ENCODE data around the gene SGPP2. TPM values are rescaled to one million over a fixed set of nuclear protein-coding genes. Genes with fewer than 3 reads are reported as not detected.
"Not testable (repeated sequence)": the region's sequence is repeated elsewhere in the genome, so short reads cannot be mapped to it uniquely, and the experiment has no call there.

Gene SGPP2
- total RNA-seq, 1 donor from 2014 or later, result 1.2 TPM

DNA sequence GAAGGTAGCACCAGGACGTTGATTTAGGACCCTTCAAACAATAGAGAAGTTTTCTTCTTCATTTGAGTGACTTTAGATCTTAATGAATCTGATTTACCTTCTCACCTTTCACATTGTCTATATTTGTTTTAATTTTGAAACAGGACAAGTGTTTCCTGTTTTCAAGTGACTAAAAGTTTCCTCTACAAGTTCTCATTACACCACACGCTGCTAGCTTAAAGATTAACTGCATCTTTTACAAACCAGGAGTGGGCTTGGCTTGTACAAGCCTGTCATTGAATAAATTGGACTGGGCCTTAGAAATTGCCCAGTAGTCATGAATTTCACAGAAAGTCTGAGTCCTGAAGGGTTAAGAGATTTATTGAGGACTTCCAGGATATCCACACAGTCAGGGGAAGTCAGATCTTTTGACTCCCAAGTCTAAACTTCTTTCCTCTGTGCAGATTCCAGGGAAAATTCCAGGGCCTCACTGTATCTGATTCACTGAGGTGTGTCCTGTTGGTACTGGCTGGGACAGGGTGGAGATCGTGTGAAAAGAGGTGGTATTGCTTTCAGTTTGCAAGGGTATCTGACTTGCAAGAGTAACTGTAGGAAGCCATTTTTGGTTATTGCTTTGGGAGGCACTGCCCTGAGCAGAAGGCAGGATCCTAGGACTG is 3.4 kb downstream of the SGPP2 start:
- DNase-seq, result no peak

DNA sequence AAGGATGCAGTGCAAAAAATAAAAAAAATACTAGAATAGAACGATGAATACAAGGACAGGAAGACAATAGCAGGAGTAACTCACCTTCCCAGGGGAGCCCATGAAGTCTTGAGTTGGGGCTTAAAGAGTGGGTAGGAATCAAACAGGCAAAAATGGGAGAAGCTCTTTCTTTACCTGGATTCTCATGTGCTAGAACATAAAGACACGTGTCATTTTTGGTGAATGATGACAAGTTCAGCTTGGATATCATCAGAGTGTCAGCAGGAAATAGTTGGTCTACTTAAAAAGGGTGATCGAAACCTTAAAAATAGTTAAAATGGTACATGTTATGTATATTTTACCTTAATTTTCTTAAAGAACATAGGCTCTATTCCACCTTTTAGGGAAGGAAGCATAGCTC is 5.7 kb downstream of the SGPP2 start:
- DNase-seq, result no peak

DNA sequence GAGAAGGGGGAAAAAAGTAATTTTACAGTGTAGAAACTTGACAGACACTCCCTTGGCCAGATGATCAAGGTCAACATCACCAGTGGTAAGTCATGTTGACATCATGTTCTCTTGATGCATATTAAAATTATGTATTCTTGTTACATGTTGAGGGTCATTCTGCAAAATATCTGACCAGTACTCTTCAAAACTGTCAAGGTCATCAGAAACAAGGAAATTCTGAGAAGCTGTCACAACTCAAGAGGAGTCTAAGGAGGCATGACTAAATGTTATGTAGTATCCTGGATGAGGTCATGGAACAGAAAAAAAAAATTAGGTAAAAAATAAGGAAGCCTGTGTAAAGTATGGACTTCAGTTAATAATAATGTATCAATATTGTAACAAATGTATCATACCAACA is 6.3 kb downstream of the SGPP2 start:
- no peak for DNase-seq

DNA sequence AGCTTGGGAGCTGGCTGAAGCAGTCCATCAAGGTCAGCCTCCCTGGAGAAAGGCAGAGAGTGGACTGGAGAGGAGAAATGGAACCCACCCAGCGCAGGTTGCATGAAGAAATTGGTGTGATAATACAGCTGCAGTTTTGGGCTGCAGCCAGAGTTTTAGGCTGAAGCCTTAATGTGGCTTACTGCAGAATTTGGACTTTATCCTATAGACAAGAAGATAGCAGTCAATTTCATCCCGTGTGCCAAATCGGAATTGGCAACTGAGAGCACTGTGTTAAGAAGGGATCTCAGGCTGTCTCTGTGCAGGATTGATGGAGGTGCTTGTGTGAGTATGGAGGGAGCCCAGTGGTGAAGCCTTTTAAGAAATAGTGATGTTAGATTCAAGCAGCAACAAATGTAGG is 7.5 kb downstream of the SGPP2 start:
- DNase-seq, result no peak

DNA sequence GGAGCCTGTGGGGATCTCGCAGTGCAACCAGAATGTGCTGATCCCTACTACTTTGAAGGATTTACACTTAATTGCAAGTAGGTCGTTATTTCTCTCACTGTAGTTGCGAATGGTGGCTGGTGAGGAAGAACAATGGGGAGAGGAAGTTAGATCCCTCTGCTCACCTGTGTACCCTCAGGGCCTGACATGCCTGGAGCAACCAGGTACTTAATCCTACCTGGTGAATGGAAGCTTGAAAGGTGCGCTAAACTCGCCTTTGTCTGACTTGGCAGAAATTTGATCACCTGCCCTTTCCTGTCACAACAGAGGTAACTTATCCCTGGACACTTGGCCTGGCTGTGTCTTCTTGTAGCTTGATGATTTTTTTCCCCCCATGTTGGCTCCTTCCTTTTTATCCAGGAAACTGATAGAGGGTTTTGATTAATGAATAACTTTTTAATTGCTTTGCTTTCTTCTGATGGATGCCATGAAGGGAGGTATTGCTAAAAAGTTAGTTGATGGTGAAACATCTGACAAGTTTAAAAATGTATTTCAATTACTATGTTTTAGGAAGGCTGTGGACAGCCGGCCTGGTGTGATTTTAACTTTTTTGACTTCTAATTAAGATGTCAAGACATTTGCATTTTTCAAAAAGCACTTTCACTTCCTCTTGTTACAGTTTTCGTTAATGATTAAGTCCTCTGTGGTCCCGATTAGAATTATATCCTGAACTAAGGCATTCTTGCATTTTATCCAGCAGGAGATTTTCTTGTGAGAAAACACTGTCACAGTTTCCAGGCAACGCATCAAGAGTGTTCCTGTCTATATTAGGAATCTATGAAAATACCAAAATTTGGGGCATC is 9.2 kb downstream of the SGPP2 start:
- no peak for DNase-seq

DNA sequence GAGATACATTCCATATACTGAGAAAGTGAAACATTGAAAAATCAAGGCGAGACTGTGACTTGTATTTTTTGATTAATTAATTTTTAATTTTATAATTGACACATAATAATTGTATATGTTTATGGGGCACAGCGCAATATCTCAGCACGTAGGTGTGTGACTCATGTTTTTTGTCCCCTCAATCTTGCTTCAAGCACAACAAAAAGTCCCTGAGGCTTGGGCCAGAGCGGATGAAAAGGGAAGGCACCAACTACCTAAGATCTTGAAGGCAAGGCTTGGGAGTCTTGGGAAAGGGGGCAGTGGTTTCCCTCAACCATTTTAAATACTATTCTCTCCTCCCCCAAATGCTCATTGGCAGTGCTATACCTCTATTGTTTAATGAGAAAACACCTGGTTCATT is 9.9 kb downstream of the SGPP2 start:
- DNase-seq, result no peak

DNA sequence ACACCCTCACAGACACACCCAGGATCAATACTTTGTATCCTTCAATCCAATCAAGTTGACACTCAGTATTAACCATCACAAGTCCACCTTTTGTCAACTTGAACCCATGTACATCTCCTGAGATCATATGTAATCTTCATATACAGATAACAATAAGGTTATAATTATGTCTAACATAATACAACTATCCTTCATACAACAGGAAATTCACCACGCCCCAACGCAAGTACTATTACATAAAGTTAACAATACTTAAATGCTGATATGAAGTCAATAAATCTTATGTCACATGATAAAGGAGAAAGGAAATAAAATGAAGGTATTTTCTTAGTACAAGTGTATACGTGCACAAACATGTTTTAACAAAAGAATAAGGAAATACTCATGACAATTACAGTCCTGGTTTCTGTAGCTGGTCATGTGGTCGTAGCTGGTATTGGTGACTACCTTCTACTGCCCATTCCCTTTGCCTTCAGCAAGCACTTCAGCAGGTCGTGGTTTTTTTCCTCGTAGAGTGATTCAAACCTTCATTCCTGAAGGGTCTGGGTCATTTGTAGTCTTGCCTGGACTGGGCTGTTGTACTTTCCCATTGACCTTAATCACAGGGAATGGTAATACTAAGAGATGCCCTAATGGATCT is 11.2 kb downstream of the SGPP2 start:
- not testable (repeated sequence) for DNase-seq

DNA sequence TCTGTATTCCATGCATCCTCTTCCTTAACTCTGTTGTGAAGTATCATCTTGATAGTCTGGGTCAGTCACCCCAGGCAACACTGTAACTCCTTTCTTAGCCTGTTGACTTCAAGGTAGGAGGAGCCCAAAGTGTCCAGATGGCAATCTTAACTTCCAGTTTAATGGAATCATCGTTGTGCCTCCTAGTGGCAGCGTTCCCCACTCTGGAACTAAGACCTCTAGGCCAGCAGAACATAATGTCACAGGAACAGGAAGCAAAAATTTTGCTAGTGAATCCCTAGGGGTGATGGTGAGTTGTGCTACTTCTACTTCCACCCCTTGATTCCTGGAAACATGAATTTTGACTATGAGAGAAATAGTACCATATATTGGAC is 11.7 kb downstream of the SGPP2 start:
- no peak for DNase-seq

DNA sequence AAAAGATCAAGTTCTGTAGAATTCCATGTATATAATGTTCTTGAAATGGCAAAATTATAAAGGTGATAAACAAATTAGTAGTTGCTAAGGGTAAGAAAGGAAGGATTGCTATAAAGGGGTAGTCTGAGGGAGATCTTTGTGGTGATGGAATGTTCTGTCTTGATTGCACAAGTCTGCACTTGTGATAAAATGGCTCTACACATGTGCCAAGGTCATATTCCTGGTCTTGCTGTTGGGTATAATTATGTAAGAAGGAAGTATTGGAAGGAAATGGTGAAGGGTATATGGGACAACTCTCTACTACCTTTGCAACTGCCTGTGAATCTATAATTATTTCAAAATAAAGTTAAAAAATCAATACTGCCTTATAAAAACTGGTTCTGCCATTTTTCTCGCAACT is 15.3 kb downstream of the SGPP2 start:
- no peak for DNase-seq

DNA sequence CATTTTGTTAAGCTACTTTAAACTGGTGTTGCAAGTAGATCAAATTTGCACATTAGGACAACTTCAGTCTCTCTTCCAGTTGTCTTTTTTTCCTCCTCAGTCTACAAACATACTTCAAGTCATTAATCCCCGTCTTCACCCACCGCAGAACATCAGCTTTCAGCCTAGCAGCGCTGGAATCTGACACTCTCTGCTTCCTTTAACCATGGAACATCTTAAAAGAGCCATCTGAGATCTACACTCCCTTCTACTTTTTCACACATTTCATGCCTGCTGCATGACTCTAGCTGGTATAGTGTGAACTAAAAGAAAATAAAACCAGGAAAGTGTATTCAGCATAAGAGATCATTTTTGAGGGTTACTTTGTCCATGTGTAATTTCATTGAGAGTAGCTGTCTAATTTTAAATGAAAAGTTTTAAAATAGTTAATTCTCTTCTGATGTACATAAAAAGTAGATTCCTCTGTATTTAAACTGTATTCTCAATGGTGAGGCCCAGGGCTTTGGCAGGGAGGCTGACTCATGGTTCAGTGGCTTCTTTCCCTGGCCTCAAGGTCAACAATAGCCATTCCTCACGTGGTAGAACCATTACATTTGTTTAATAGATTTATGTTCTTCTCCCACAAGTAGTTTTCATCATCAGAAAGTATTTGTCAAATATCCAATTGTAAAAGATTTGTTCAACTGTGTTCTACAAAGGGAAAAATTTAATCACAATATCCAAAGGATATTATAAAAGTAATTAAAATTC is 16.5 kb downstream of the SGPP2 start:
- DNase-seq, result no peak

DNA sequence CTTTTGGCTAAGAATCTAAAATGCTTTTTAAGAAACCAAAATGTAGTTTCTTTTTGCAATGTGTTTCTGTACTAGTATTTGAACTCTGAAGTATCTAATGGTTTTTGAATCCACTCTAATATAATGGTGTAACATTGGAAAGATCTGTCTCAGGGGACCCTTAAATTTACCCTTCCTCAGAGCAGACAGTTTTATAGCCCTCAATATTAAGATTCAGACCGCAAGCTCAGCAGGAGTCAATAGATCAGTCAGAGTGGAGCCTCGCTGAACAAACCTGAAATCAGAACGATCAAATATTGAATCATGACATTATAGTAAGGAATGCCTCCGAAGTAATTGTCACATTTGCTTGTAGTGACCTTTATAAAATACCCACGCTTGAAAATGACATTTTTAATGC is 18.3 kb downstream of the SGPP2 start:
- no peak for DNase-seq

DNA sequence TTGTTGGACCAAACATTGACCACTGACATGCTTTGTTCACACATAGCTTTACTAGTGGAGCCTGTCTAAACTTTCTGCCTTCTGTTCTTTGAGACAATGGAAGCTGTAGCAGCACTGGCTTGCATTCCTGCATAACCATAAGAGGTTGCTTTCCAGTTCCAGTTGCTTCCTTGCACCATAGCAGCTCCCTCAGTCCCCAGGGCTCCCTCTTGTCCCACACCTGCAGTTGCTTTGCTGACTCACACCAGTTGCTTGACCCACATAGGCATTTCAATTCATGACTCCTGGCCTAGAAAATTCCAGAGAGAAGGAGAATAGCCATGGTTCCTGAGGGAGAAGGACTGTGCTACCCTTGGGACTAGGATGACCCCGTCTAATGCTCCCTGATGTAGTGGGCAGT is 20.9 kb downstream of the SGPP2 start:
- DNase-seq, result no peak

DNA sequence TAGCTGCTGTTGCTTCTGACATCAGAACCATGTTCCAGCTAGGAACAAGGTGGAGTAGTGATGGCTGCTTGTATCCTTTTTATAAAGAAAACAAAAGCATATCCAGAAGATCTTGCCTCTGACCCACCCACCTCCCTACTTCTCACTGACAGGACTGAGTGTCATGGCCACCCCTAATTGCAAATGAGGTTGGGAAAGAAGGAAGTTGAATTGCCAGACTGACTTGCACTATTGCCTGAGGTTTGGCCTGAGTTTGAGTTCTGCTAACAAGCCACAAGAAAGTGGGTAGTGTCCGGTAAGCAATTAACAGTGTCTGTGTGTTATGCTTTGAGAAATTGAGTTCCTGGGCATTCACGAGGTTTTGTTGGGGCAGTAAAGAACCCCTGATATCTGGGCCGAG is 22.8 kb downstream of the SGPP2 start:
- no peak for DNase-seq

DNA sequence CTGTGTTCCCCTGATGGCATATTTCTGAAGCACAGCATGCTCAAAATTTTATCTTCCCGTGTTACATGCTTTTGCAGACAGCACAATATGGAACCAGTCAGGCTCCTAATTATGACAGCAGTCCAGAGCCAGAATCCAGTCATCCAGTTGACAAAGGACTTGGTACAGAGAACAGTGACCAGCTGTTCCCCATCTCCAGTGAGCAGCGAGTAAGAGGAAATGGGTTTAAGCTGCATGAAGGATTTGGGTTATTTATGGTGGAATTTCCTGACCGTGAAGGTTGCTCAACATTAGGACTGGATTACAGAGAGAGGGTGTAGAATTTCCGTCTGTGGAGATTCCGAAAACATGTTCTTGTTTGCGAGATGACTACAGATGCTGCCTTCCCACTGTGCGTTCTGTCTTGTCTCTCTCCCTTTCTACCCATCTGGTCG is 24.4 kb downstream of the SGPP2 start:
- no peak for DNase-seq

DNA sequence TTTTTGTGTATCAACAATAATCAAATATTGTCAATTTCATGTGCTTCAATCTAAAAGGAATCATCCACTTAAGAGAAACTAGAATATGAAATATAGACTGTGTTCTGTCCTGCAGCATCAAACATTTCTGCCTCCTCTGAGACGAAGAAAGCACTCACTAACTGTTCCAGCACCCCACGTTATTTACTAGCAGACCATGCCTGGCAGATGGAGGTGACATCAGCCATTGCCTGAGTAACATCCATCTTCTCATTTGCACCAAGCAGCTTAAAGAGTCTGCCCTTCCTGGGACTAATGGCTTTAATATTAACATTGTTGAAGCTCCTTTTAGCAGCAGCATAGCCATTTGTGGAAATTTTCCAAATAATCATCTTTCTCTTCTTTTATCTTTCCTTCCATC is 25.7 kb downstream of the SGPP2 start:
- DNase-seq, result no peak

DNA sequence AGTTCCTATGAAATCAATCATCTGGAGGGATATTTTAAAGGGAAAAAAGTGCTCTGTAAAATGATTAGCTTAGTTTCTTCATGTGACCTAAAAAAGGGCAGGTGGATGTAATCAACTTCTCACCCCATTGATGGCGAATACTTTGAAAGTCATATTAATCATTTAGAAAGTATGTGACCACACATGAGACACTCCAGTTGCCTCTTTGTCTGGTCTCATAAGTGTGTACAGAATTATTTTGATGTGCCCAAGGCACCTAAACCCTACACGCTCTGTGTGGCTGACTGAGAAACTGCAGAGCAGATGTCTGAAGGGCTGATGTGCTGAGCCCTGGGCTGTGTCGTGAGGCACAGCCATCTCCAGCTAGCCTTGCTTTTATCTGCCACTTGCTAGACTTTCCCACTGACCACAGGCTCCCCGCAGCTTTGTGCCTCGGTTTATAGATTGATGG is 26.9 kb downstream of the SGPP2 start:
- no peak for DNase-seq

DNA sequence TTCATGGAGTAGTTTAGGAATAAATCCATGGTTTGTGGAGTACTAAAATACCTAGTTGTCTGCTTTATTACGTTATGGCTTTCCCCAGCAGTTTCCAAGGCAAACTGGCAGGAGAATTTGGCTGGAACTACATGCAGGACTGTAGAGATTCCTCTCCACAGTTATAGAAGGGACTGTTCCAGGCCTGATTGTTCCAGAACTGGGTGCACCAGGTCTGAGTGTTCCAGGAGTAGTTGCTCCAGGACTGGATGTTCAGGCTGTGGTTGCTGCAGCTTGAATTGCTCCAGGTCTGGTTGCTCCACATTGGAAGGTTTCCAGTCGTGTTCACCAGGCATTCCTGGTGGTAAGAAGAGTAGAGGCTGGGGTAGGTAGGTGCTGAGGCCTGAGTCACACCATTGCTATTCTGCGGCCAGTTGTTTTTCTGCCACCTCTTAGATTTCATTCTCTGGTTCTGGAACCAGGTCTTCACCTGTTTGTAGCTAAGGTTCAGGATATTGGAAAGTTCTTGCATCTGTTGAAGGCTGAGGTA is 28.1 kb downstream of the SGPP2 start:
- DNase-seq, result no peak

DNA sequence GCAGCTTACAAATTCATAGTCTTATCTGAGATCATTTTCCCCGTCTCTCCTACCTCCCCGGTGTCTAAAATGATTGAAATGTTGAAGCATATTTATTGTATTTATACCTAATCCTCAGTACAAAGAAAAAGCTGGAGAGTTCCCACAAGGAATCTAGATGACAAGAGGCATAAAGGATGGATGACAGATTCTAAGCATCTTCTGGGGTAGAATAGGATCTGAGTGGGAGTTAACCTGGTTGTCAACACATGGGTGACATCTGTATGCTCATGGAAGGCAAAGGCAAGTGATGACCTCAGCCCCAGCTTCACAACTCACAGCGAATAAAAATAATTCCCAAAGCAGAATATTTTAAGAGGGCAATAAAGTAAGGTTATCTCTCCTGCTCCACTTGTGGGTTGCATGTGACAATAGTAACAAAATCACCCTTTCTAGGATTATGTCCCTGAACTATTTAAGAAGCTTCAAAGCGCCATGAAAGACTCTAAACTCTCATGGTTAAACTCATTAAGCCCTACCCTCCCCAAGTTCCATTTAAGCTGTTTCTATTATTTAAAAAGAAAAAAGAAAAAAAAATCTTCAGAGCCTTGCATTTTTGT is 32.2 kb downstream of the SGPP2 start:
- no peak for DNase-seq

DNA sequence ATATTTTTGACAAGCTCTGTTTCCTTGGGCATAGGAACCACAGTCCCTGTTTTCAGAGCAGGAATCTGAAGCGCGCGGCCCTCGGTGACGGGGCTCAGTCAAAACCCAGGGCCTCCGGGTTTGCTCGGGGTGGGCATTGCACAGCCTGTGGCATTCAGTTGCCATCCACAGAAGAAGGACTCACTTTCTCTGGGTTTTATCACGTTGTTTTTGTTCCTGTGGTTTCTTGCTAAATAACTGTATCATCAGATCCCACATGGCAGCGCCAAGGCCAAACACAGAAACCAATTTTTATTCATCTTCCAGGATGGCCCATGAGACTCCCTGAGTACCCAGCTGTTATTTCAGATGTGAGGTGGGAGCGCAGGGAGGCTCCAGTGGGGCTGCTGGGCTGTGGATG is 35.6 kb downstream of the SGPP2 start:
- no peak for DNase-seq

DNA sequence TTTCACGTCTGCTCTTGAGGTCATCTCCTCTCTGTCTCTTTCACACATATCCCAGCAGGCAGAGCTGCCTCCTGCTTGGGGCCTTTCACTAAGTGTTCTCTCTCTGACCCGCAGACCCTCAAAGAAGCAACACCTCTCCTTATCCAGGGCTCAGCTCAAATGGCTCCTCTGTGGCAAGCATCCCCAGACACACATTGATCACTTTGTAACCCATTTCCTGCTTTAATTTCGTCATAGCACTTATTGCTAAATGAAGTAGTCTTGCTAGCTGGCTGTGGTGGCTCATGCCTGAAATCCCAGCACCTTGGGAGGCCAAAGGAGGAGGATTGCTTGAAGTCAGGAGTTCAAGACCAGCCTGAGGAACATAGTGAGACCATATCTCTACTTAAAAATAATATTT is 41.4 kb downstream of the SGPP2 start:
- no peak for DNase-seq

DNA sequence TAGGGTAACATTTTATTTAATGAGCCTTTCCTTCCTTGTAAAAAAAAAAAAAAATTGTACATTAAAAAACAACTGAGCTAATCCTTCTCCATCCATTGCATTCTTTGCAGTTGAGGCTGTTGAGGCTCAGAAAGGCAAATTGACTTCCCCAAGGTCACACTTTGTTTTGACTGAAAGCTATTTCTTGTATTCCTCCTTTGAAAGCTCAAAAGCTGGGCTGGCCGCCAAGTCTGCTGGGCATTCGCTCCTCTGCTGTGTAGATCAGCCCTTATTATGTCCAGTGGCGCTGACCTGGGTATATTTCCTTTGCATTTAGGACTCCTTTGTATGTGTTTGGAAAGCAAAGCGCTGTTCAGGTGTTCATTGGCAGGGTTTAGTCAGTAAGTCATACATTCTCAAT is 44.0 kb downstream of the SGPP2 start:
- DNase-seq, result no peak

DNA sequence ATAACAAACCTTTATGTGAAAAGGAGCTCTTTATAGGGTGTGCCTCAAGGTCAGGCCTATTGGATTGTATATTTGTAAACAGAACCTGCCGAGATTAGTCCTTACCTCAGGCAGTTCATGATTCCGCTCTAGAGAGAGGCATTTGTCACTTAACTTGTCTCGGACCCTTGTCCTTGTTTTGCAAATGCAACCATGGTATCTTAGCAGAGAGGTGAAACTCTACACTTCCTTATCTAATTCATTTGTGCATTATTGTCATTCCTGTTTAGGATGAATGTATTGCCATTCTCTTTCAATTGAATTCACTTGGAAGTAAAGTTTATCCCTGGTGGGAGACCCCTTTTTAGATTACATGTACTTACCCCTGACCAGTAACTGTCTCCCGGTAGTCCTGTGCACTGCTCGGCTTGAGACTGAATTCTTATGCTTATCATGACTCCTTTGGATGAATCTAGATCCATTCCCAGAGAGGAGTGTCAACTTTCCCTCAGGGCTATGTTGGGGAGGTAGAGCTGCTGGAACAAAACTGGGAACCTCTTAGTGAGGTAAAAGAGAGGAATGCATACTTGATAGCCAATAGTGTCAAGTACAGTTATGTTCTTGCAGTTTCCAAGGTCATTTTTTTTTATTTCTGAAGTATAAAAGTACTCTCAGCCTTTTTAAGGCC is 46.6 kb downstream of the SGPP2 start:
- DNase-seq, result no peak
